NCI-H2227 (cell line): ENCODE measurements around the gene REL.
"Not testable (repeated sequence)": the region's sequence is repeated elsewhere in the genome, so short reads cannot be mapped to it uniquely, and the experiment has no call there.

Experiments
- DNase-seq: peaks from one replicate; lab custom pipeline; 2025; ENCODE audit not compliant: unreplicated experiment; lab: John Stamatoyannopoulos, UW

REL gene

DNA sequence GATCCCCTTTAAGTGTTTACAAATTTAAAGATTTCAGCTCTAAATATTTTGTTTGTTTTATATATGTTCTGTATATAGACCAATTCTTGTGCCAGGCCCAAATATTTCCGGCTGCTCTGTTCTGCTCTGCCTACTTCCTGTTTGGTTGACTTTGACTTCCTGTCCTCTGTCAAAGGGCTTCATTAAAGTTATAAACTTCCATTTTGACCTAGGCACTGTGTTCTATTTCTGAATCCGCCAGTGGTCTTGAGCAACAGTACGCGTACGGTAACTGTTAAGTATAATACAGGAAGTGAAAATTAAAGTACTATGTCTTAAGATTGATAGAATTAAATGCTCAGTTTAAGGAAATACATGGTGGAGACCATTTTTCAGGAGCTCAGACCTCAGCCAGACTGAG, 13.5 kb upstream of the REL start:
- no peak for DNase-seq

DNA sequence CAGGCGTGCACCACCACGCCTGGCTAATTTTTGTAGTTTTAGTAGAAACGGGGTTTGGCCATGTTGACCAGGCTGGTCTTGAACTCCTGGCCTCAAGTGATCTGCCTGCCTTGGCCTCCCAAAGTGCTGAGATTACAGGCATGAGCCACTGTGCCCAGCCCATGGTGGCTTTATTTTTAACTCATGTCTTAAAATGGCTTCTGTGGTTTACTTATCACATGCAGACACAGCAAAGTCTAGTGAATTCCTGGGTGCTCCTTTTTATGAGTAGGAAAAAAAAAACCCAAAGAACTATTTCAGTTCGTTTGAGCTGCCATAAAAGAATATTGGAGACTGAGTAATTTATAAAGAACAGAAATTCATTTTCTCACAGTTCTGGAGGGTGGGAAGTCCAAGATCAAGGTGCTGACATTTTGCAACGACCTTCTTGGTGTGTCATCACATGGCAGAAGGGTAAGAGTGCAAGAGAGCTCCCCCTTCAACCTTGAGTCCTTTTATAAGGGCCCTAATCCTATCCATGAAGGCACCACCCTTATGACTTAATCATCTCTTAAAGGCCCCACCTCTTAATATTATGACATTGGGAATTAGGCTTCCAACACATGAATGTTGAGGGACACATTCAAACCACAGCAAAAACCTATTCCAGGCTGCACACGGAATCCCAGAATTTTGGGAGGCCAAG, 12.6 kb upstream of the REL start:
- no peak for DNase-seq

DNA sequence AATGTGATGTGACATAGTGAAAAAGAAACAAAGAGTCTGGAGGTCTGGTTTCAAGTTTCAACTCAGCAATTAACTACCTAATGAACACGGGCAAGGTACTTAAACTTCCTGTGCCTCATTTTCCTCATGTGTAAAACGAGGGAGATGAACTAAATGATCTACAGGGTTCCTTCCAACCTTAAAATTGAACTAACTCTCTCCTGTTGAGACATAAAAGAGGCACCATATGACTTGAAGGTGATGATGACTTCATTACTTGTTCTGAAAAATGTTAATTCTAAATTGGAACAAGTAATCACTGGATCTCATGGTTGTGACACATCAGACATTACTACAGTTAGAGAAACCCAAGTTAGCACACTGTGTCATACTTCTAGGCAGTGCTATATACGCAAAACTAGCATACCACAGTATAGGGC, 8.9 kb upstream of the REL start:
- no peak for DNase-seq

- DNase-seq, result no peak
Measured at GRCh38 chr2:60873381-60873780, 8.0 kb upstream of the REL start.

DNA sequence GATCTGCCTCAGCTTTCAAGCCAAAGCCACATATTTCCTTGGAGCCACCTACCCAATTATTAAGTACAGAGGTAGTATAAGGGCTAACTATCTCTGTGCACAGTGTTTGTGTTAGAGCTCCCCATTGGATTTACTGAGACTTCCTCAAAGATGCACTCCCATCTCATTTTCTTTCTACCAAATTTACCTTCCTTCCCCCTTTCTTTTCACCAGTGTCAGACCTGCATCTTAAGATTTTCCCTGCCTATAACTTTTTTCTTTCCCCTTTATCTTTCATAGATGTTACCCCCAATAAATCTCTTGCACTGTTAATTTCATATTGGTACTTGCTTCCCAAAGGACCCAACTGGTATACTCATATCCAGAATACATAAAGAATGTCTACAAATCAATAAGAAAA, 5.9 kb upstream of the REL start:
- DNase-seq, result no peak

DNA sequence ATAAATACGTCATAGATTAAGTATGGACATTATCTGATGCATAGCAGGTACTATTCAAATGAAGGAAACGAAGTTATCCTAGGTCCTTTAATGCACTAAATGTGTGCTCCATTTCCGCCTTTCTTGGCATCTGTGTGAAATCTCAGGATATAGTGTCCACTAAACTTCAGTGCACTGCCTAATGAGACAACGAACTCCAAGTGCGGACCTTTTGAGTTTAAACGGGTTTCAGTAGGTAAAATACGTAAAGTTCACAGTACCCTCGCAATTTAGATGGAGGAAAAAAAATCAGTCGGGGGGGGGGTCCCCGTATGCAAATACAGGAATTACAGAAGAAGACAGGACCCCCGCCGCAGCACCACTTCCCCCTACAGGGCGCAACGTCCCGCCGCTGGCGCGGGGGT, 729 bp upstream of the REL start:
- DNase-seq, result peak; percentile 40

DNA sequence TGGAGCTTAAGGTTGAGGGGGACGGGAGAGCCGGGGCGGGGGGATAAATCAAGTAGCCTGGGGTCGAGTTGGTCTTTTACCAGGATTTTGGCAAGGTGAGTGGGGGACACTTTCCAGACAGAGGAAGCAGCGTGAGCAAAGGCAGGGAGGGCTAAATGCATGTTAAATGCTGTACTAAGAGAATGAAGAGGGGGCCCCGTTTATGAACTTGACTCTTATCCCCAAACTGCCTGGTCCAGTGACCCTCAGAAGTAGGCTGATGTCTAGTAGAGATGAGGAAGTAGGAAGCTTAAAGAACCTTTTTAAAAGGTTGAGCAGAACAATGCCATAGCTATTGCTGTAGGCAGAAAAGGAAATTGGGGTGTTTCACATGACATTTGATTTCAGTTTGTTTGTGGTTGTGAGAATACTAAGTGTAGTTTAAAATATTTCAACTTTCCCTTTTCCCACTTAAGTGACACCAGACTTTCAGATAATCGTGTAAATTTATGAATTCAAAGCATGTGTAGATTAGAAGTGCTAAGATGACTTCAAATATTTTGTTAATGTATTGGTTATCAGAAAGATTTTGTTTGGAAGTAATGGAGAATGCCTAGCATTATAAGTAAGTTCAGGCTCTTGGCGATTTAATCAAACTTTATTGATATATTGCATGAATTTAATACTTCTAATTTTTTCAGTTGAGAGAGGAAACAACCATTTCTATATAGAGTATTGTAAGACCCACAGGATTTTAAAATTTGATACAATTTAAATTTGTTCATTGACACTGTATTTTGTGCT, 1.8 kb downstream of the REL start:
- no peak for DNase-seq

GRCh38 chr2:60883896-60884295, 2.5 kb downstream of the REL start:
- DNase-seq, result no peak

DNA sequence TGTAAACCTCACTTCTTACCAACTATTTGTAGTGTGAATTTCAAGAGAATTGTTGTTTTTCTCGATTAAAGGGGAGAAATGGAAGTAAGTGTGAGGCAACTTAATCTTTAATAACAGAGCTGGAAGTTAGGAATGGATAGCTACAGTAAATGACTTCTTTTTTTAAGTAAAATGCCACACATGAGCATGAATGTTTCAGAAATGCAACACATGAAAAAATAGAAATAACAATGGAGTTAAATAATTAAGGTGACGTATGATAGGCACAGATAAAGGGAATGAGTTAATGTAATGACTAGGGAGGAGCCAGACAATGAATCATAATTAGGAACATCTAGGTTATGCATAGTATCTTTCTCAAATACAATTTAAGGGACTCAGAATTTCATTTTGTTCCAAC, 3.4 kb downstream of the REL start:
- no peak for DNase-seq

DNA sequence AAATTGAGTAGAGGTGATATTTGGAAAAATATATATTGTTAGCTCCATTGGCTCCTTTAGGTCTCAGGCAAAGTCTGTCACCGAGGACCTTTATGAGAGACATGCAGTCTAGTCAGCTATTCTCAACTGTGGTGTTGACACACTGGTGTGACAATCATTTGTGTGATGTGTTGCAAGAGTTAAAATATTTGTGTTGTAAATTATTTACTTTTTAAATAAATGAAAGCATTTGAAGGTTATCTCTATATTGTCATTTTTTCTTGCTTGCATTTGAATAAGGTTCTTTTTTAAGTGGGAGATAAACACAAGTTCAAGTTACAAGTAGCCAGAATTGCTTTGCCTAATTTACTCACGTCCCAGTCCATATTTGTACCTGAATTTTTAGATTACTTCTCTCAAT, 4.3 kb downstream of the REL start:
- no peak for DNase-seq

- peak; percentile 36 for DNase-seq
Measured at GRCh38 chr2:60886991-60887390, 5.6 kb downstream of the REL start.

GRCh38 chr2:60888853-60889252, 7.5 kb downstream of the REL start:
- no peak for DNase-seq

DNA sequence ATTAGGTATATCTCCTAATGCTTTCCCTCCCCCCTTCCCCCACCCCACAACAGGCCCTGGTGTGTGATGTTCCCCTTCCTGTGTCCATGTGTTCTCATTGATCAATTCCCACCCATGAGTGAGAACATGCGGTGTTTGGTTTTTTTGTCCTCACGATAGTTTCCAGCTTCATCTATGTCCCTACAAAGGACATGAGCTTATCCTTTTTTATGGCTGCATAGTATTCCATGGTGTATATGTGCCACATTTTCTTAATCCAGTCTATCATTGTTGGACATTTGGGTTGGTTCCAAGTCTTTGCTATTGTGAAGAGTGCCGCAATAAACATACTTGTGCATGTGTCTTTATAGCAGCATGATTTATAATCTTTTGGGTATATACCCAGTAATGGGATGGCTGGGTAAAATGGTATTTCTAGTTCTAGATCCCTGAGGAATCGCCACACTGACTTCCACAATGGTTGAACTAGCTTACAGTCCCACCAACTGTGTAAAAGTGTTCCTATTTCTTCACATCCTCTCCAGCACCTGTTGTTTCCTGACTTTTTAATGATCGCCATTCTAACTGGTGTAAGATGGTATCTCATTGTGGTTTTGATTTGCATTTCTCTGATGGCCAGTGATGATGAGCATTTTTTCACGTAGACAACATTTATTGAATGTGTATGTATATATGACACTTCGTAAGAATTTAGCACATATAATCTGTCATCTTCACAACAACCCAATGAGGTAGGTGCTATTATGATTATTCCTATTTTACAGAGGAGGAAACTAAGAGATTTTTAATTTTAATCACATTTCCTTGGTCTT, 8.4 kb downstream of the REL start:
- DNase-seq, result not testable (repeated sequence)

GRCh38 chr2:60890393-60890707, 9.0 kb downstream of the REL start:
- no peak for DNase-seq

- DNase-seq, result no peak
Measured at GRCh38 chr2:60891180-60891579, 9.8 kb downstream of the REL start.

GRCh38 chr2:60898567-60898966, 17.2 kb downstream of the REL start:
- no peak for DNase-seq

- DNase-seq, result no peak
Measured at GRCh38 chr2:60899230-60899891, 18.0 kb downstream of the REL start.

DNA sequence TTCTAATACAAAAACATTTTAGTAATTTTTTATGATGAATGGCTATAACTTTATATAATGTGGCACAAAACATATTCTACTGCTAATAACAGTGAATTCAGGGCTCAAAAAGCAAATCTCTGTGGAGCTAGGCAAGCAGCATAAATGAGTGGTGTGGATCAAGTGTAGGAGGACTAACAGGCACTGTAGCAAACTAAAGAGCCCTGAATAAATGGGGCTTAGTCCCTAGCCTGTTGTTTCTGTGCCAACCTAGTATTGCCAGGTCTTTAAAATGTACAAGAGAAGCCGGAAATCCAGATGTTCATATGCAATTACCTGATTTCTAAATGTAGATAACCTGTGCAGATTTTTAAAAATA, 18.5 kb downstream of the REL start:
- no peak for DNase-seq

DNA sequence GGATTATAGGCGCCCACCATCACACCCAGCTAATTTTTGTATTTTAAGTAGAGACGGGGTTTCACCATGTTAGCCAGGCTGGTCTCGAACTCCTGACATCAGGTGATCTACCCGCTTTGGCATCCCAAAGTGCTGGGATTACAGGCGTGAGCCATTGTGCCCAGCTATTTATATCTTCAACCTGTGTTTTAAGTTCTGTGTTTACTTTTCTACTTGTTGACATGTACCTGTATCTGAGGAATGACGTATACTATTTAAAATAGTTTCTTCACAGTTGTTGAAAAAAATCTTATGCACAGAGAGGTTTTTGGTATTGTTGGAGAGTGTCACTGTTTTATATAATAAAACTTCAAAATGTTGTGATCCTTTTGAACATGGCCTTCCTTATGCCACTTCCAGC, 19.9 kb downstream of the REL start:
- DNase-seq, result not testable (repeated sequence)

DNA sequence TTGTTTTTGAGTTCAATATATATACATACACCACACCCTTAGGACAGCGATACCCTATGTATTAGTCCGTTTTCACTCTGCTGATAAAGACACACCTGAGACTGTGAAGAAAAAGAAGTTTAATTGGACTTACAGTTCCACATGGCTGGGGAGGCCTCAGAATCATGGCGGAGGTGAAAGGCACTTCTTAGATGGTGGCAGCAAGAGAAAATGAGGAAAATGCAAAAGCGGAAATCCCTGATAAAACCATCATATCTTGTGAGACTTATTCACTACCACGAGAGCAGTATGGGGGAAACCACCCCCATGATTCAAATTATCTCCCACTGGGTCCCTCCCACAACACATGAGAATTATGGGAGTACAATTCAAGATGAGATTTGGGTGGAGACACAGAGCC, 24.5 kb downstream of the REL start:
- not testable (repeated sequence) for DNase-seq

- no peak for DNase-seq
Measured at GRCh38 chr2:60906395-60906794, 25.0 kb downstream of the REL start.

DNA sequence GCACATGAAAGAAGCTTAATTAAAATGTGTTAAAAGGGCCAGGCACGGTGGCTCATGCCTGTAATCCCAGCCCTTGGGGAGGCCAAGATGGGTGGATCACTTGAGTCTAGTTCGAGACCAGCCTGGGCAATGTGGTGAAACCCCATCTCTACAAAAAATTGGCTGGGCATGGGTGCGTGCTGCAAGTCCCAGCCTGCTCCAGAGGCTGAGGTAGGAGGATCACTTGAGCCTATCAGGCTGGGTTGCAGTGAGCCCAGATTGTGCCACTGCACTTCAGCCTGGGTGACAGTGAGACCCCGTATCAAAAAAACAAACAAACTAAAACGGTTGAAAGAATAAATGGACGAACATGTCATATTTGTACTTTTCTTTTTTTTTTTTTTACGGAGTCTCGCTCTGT, 26.0 kb downstream of the REL start:
- DNase-seq, result no peak
